ENCODE results near the gene RASGRF2. TPM values are rescaled to one million over a fixed set of nuclear protein-coding genes. Genes with fewer than 3 reads are reported as not detected.

RASGRF2 gene
- total and polyA plus RNA-seq, 8 donors = 0.63 to 9.0 (median 4.0) TPM

GRCh38 chr5:81163651-81164050 is 203.5 kb downstream of the RASGRF2 start:
- intact Hi-C loops (cut with DNase I; ENCODE audit: low total_unique reads) = no loop called here
- no peak for TF ChIP-seq POLR2AphosphoS5 (IDR thresholded peaks at IDR 0.05)
- TF ChIP-seq POLR2A (IDR thresholded peaks at IDR 0.05) = no peak
- TF ChIP-seq EP300 (IDR thresholded peaks at IDR 0.05) = no peak
- TF ChIP-seq CTCF (IDR thresholded peaks at IDR 0.05) = no peak
- H3K36me3 ChIP-seq = no peaks in the 10 kb centered on the region
- no peaks in the 10 kb centered on the region for H3K4me1 ChIP-seq
- no peak overlapping the region for H3K4me3 ChIP-seq
- no peaks in the 10 kb centered on the region for H3K27me3 ChIP-seq
- 73 to 82% (median 81%) methylated on average over 3 of the region's 3 CpGs for WGBS, 5 donors
- DNase-seq = no peak
- no peak overlapping the region for H3K27ac ChIP-seq
- H3K9me3 ChIP-seq = no peaks in the 10 kb centered on the region

- no peaks in the 10 kb centered on the region for H3K4me1 ChIP-seq
- no peaks in the 10 kb centered on the region for H3K9me3 ChIP-seq
- DNase-seq = no peak
- no peak overlapping the region for H3K27ac ChIP-seq
- H3K36me3 ChIP-seq = no peaks in the 10 kb centered on the region
- 84 to 93% (median 91%) methylated on average over 2 of the region's 2 CpGs for WGBS, 5 donors
- H3K27me3 ChIP-seq = no peaks in the 10 kb centered on the region
- no peak for TF ChIP-seq POLR2AphosphoS5 (IDR thresholded peaks at IDR 0.05)
- TF ChIP-seq EP300 (IDR thresholded peaks at IDR 0.05) = no peak
- no peak for TF ChIP-seq POLR2A (IDR thresholded peaks at IDR 0.05)
- no peak for TF ChIP-seq CTCF (IDR thresholded peaks at IDR 0.05)
- H3K4me3 ChIP-seq = no peak overlapping the region
- intact Hi-C loops (cut with DNase I; ENCODE audit: low total_unique reads) = no loop called here
Measured at GRCh38 chr5:81164476-81164875, 204.3 kb downstream of the RASGRF2 start.

GRCh38 chr5:81164936-81165335 is 204.8 kb downstream of the RASGRF2 start:
- Histone ChIP-seq H3K27ac (no peak overlapping the region), H3K36me3 (no peaks in the 10 kb centered on the region), H3K4me3 (no peak overlapping the region), H3K9me3 (no peaks in the 10 kb centered on the region), H3K27me3 (no peaks in the 10 kb centered on the region), H3K4me1 (no peaks in the 10 kb centered on the region)
- intact Hi-C loops (cut with DNase I; ENCODE audit: low total_unique reads) = no loop called here
- DNase-seq = no peak
- WGBS, 5 donors = 90 to 95% (median 93%) methylated on average over 9 of the region's 9 CpGs
- TF ChIP-seq EP300 (IDR thresholded peaks at IDR 0.05) (no peak), CTCF (IDR thresholded peaks at IDR 0.05) (no peak)

DNA sequence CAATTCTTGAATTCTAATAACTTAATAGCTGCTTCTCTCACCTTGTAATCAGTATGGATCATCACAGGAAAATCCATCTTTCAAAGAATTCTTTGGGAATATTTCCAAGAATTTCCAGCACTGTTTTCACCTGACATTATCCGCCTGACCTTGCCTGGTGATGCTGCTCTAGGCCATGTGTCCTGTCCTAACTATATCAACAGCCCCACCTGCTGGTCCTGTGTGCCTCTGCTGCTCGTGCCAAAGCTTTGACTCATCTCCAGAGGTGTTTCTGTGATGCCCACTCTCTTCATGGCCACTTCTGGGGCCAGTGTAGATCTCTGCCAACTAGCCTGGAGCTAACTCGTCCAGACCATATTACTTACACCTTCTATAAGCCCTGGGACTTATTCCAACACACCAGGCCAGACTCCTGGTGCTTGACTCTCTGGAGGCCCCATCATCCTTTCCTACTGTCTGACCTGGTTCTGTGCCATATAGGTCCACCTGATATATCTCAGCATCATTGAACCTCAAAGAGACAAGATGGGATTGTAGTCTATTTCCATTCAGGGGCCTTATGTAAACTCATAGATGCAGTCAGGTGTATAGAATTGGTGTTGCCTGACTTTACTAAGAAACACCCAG is 205.4 kb downstream of the RASGRF2 start:
- Histone ChIP-seq H3K4me3 (no peak overlapping the region), H3K9me3 (no peaks in the 10 kb centered on the region), H3K4me1 (no peaks in the 10 kb centered on the region), H3K27ac (no peak overlapping the region), H3K36me3 (no peaks in the 10 kb centered on the region), H3K27me3 (no peaks in the 10 kb centered on the region)
- peak in 3 of 7 experiments; percentile 18 to 35 (median 31) for TF ChIP-seq CTCF (IDR thresholded peaks at IDR 0.05)
- no peak for TF ChIP-seq POLR2AphosphoS5 (IDR thresholded peaks at IDR 0.05)
- intact Hi-C loops (cut with DNase I; ENCODE audit: low total_unique reads) = no loop called here
- DNase-seq = peak in 1 of 2 donors; percentile 83
- WGBS, 5 donors = 35 to 57% (median 44%) methylated on average over 3 of the region's 3 CpGs
